ENCODE results near the gene FREY1.

The FREY1 gene

DNA sequence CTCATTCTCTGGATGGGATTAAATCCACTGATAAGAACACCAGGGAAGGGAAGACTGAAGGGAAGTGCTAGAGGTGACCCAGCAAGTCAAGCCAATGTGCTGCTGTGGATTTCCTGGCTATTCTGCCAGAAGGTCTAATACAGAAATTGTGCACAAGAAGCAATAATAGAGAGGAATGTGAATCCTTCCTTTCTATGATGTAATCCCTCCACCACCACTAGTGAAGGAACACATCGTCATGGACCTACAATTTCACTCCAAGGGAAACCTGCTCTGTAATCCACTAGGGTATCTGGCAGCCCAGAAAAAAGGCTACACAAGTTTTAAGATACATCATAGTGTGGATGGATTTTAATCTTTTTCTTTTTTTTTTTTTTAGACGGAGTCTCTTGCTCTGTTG, 32.8 kb upstream of the FREY1 start:
- no peak overlapping the region for H3K4me2 ChIP-seq (ENCODE audit: low read depth, low read length, poor library complexity, severe bottlenecking)
- peaks cover 44% of the 10 kb centered on the region; the same call in 1 of the 2 replicates for H3K36me3 ChIP-seq (ENCODE audit: insufficient read depth, low read length)
- H3K9me3 ChIP-seq (ENCODE audit: insufficient read depth, low read depth, low read length), result no peaks in the 10 kb centered on the region
- no peaks in the 10 kb centered on the region for H3F3A ChIP-seq (ENCODE audit: low read depth)
- H2AFZ ChIP-seq (ENCODE audit: low read length), result no peak overlapping the region
- H4K20me1 ChIP-seq (ENCODE audit: insufficient read depth, low read length, poor library complexity, severe bottlenecking), result no peaks in the 10 kb centered on the region
- no peaks in the 10 kb centered on the region for H3K9me2 ChIP-seq (replicated peaks; ENCODE audit: low read depth, low read length)
- H3K9ac ChIP-seq (ENCODE audit: low read depth, low read length, poor library complexity, severe bottlenecking), result no peak overlapping the region
- H3K4me1 ChIP-seq (ENCODE audit: insufficient read depth, low read length, poor library complexity, severe bottlenecking), result no peaks in the 10 kb centered on the region
- no peak overlapping the region for H3K4me3 ChIP-seq (ENCODE audit: low read length, poor library complexity, severe bottlenecking)
- TF ChIP-seq, protein P1, sequence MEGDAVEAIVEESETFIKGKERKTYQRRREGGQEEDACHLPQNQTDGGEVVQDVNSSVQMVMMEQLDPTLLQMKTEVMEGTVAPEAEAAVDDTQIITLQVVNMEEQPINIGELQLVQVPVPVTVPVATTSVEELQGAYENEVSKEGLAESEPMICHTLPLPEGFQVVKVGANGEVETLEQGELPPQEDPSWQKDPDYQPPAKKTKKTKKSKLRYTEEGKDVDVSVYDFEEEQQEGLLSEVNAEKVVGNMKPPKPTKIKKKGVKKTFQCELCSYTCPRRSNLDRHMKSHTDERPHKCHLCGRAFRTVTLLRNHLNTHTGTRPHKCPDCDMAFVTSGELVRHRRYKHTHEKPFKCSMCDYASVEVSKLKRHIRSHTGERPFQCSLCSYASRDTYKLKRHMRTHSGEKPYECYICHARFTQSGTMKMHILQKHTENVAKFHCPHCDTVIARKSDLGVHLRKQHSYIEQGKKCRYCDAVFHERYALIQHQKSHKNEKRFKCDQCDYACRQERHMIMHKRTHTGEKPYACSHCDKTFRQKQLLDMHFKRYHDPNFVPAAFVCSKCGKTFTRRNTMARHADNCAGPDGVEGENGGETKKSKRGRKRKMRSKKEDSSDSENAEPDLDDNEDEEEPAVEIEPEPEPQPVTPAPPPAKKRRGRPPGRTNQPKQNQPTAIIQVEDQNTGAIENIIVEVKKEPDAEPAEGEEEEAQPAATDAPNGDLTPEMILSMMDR (conservative IDR thresholded peaks at IDR 0.05; ENCODE audit: low read length), result no peak
- no peak for TF ChIP-seq EZH2phosphoT487 (IDR thresholded peaks at IDR 0.05; ENCODE audit: borderline replicate concordance)
- H3K27me3 ChIP-seq (ENCODE audit: insufficient read depth, low read length, poor library complexity, severe bottlenecking), result no peaks in the 10 kb centered on the region
- no peaks in the 10 kb centered on the region for H3K79me2 ChIP-seq (ENCODE audit: insufficient read depth, low read length)

DNA sequence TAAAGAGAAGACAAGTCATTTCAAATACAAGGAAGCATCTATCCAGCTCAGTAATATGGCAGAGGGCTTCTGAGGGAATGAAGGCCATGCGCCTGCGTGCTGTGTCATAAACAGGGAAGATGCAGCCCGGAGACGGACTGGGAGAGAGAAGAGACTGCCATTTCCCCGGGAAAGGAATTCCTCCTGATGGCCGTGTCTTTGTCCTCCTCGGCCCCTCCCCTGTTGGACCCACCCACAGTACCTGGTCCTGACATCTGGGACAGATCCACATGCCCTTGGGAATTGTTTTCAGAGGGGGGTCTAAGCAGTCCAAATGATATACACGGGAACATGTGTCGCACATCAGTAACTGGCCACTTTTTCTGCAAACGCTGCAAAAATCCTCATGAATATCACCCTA, 30.8 kb upstream of the FREY1 start:
- Histone ChIP-seq H3K9me2 (replicated peaks; ENCODE audit: low read depth, low read length) (no peaks in the 10 kb centered on the region), H2AFZ (ENCODE audit: low read length) (no peak overlapping the region), H3K4me2 (ENCODE audit: low read depth, low read length, poor library complexity, severe bottlenecking) (no peak overlapping the region), H4K20me1 (ENCODE audit: insufficient read depth, low read length, poor library complexity, severe bottlenecking) (no peaks in the 10 kb centered on the region), H3K9me3 (ENCODE audit: insufficient read depth, low read depth, low read length) (no peaks in the 10 kb centered on the region), H3F3A (ENCODE audit: low read depth) (no peaks in the 10 kb centered on the region), H3K4me1 (ENCODE audit: insufficient read depth, low read length, poor library complexity, severe bottlenecking) (no peaks in the 10 kb centered on the region), H3K27me3 (ENCODE audit: insufficient read depth, low read length, poor library complexity, severe bottlenecking) (no peaks in the 10 kb centered on the region), H3K4me3 (ENCODE audit: low read length, poor library complexity, severe bottlenecking) (no peak overlapping the region), H3K9ac (ENCODE audit: low read depth, low read length, poor library complexity, severe bottlenecking) (no peak overlapping the region), H3K36me3 (ENCODE audit: insufficient read depth, low read length) (peaks cover 56% of the 10 kb centered on the region; the same call in 1 of the 2 replicates), H3K79me2 (ENCODE audit: insufficient read depth, low read length) (no peaks in the 10 kb centered on the region)
- no peak for TF ChIP-seq EZH2phosphoT487 (IDR thresholded peaks at IDR 0.05; ENCODE audit: borderline replicate concordance)
- TF ChIP-seq, protein P1 (conservative IDR thresholded peaks at IDR 0.05; ENCODE audit: low read length), result no peak

DNA sequence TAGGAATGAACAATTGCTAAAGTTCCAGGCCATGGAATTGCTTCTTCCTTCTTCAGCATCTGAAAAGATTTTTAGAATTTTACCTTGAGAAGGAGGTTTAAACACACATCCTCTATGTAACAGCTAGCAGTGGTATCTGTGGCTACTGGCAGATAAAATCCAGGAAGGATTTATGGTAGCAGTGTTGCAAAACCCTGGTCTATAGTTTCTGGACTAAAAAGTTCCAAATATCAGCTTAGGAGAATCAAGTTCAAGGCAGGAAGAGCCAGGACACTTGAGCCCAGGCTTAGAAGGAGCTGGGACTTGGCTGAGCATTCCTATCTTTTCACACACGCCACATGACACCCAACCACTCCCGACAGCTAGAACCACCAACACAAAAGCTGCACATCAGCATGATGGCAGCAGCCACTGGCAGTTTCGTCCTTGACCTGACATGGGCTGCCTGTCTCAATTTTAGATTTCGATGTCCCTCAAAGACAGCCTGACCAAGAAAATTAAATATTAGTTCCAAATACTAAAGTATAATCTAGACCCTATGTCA, 29.5 kb upstream of the FREY1 start:
- TF ChIP-seq EZH2phosphoT487 (IDR thresholded peaks at IDR 0.05; ENCODE audit: borderline replicate concordance), result no peak
- TF ChIP-seq, protein P1 (conservative IDR thresholded peaks at IDR 0.05; ENCODE audit: low read length), result no peak
- no peak overlapping the region for H3K9ac ChIP-seq (ENCODE audit: low read depth, low read length, poor library complexity, severe bottlenecking)
- no peaks in the 10 kb centered on the region for H3K27me3 ChIP-seq (ENCODE audit: insufficient read depth, low read length, poor library complexity, severe bottlenecking)
- H3K4me1 ChIP-seq (ENCODE audit: insufficient read depth, low read length, poor library complexity, severe bottlenecking), result no peaks in the 10 kb centered on the region
- H4K20me1 ChIP-seq (ENCODE audit: insufficient read depth, low read length, poor library complexity, severe bottlenecking), result no peaks in the 10 kb centered on the region
- no peak overlapping the region for H3K4me3 ChIP-seq (ENCODE audit: low read length, poor library complexity, severe bottlenecking)
- no peaks in the 10 kb centered on the region for H3K9me2 ChIP-seq (replicated peaks; ENCODE audit: low read depth, low read length)
- no peaks in the 10 kb centered on the region for H3K9me3 ChIP-seq (ENCODE audit: insufficient read depth, low read depth, low read length)
- peaks cover 61% of the 10 kb centered on the region; the same call in 1 of the 2 replicates for H3K36me3 ChIP-seq (ENCODE audit: insufficient read depth, low read length)
- no peaks in the 10 kb centered on the region for H3F3A ChIP-seq (ENCODE audit: low read depth)
- no peaks in the 10 kb centered on the region for H3K79me2 ChIP-seq (ENCODE audit: insufficient read depth, low read length)
- H3K4me2 ChIP-seq (ENCODE audit: low read depth, low read length, poor library complexity, severe bottlenecking), result no peak overlapping the region
- H2AFZ ChIP-seq (ENCODE audit: low read length), result no peak overlapping the region

All from Loucy (cell line).